Breast epithelium (tissue), 3 donors: Measurements from ENCODE around the gene MYL4.

Experiments
- POLR2A ChIP-seq: fragments of 450-650 bp; IDR thresholded peaks from one replicate; pipeline ENCODE4 v1.6.1; 2016; ENCODE audit warnings: antibody characterized with exemption, mild to moderate bottlenecking, moderate library complexity
- POLR2AphosphoS5 ChIP-seq, 3 donors: sonication (generic); formaldehyde crosslinking; IDR thresholded peaks; one replicate each; pipeline ENCODE4 v1.6.1; 2017; ENCODE audit warnings: antibody characterized with exemption in 3 of 3
- TF ChIP-seq, protein P1 (sequence below), 3 donors: fragments of 450-650 bp; IDR thresholded peaks; one replicate each; pipeline ENCODE4 v1.5.1; 2016 to 2017; ENCODE audit warnings: antibody characterized with exemption in 3 of 3, mild to moderate bottlenecking in 3 of 3, moderate library complexity in 3 of 3

DNA sequence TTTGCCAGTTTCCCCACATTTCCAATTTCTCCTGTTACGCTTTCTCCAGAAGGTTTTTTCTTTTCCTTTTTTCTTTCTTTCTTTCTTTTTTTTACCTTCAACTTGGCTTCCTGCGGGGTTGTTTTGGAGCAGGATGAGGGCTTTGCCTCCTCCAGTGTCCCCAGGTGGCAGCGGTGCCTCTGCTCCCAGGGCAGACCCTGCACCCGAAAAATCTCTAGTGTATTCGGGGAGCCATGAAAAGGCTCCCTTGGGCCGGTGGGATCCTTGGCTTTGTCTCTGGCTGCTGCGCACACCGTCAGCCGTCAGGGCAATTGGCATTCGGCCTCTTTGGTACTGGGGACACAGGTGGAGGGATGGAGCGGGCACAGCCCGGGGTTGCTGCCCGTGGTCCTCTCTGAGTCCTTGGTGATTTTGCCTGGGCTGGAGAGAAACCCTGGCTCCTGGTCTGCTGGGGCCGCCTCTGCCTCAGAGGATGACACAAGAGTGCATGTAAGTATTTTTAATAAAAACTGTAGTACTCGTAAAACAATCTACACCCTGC lies 45.3 kb downstream of the MYL4 start:
- no peak for TF ChIP-seq POLR2AphosphoS5 (IDR thresholded peaks at IDR 0.05)
- TF ChIP-seq, protein P1, sequence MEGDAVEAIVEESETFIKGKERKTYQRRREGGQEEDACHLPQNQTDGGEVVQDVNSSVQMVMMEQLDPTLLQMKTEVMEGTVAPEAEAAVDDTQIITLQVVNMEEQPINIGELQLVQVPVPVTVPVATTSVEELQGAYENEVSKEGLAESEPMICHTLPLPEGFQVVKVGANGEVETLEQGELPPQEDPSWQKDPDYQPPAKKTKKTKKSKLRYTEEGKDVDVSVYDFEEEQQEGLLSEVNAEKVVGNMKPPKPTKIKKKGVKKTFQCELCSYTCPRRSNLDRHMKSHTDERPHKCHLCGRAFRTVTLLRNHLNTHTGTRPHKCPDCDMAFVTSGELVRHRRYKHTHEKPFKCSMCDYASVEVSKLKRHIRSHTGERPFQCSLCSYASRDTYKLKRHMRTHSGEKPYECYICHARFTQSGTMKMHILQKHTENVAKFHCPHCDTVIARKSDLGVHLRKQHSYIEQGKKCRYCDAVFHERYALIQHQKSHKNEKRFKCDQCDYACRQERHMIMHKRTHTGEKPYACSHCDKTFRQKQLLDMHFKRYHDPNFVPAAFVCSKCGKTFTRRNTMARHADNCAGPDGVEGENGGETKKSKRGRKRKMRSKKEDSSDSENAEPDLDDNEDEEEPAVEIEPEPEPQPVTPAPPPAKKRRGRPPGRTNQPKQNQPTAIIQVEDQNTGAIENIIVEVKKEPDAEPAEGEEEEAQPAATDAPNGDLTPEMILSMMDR (IDR thresholded peaks at IDR 0.05) = no peak
- TF ChIP-seq POLR2A = no peak
